Right ventricle myocardium superior (tissue), 1 donor: ENCODE results near the gene C11orf42. TPM values are rescaled to one million over a fixed set of nuclear protein-coding genes. Genes with fewer than 3 reads are reported as not detected.
"Not testable (repeated sequence)": the region's sequence is repeated elsewhere in the genome, so short reads cannot be mapped to it uniquely, and the experiment has no call there.

Experiments used
- ATAC-seq: fragments of 200-7000 bp; cut with Tn5 transposase; one replicate; pipeline ENCODE4 v1.9.1; 2020; ENCODE audit warnings: mild to moderate bottlenecking; ENCODE audit not compliant: poor library complexity
- DNase-seq: peaks from one replicate; pipeline ENCODE4 v3.0.0-alpha.2; 2020
- intact Hi-C: fragments of 100-400 bp; cut with DNase I; formaldehyde crosslinking; loops from one replicate; pipeline ENCODE4 v1.11.2; 2022
- total RNA-seq: library from RNA; stranded (reverse); fragmentation: NEBNext Ultra II Directional; extraction: Animal tissue kit (Norgen Biotek cat#: 25700); gene quantifications from one replicate; pipeline ENCODE4 v1.2.1, GENCODE V29; 2021
- donor health status: DM: no; HTN: yes; CAD: no; lungs with severe emphysema.

The C11orf42 gene
- total RNA-seq, 1 donor from 2014 or later: not detected

DNA sequence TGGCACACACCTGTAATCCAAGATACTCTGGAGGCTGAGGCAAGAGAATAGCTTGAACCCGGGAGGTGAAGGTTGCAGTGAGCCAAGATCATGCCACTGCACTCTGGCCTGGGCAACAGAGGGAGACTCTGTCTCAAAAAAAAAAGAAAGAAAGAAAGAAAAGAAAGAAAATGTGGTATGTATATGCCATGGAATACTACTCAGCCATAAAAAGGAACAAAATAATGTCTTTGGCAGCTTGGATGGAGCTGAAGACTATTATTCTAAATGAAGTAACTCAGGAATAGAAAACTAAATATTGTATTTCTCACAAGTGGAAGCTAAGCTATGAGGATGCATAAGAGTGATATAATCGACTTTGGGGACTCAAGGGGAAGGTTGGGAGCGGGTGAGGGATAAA, 43.5 kb downstream of the C11orf42 start:
- intact Hi-C loops, DNase-seq, ATAC-seq: not testable (repeated sequence)

- intact Hi-C loops: loop anchor here (5.0 to 10.0 kb wide), 2 partner anchors 67 to 115 kb away; no protein-coding TSS in a partner anchor
- ATAC-seq (peak; percentile 85), DNase-seq (peak; percentile 84)
Measured at GRCh38 chr11:6249770-6250555, 44.6 kb downstream of the C11orf42 start.

DNA sequence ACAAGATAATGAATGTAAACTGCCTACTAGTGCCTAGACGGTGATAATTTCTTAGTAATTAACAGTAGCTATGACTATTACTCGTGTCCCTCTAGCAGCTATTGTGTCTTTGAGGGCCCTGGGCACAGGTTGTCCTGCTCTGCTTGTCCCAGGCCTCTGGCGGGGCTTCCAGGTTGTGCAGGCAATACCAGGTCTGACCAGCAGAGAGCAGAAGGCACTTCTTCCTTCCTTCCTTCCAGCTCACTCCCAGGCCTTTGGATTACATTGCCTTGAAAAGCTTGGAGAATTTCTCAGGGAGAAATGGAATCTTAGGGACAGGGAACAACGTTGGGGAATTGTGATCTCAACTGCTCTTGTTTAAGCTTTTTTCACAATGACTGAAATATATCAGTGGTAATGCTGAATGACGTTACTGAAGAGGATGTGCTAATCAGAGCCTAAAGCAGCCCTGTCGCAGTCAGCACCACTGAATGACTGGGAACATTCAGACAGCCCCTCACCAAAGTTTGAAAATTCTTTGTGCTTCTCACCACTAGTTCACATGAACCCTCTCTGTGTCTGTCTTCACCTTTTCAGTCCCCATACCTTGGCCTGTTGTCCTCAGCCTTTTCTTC, 45.9 kb downstream of the C11orf42 start:
- intact Hi-C loops: loop anchor here (5.0 to 10.0 kb wide), 2 partner anchors 66 to 114 kb away; no protein-coding TSS in a partner anchor
- ATAC-seq: peak; percentile 93

DNA sequence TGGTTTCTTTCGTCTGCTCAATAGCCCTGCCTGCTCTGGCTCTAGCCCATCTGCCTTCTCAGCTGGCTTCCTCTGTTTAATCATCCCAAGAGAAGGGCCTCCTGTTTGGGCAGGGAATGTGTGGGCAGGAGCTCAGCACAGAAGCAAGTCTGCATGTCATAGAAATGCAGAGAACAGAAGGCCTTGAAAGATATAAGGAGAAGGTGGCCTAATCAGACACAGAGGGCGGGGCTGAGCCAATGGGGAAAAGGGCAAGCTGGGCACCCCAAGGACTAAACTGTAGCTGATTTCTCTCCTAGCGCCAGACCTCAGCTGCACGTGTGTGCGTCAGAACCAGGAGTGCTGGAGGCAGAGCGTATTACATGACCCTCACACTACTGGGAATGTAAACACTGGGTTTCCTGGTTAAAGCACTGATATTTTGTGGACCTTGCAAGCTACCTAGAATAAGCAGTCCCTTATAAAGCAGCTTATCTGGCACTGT, 46.7 kb downstream of the C11orf42 start:
- intact Hi-C loops: loop anchor here (5.0 to 10.0 kb wide), 2 partner anchors 65 to 113 kb away; no protein-coding TSS in a partner anchor
- DNase-seq (no peak), ATAC-seq (peak; percentile 7)

More for the DNA sequence above, 45.9 kb downstream of the C11orf42 start:
- peak; percentile 70 for DNase-seq

GRCh38 chr11:6253197-6253596, 47.8 kb downstream of the C11orf42 start:
- ATAC-seq: no peak
- intact Hi-C loops: loop anchor here (5.0 to 10.0 kb wide), 2 partner anchors 64 to 112 kb away; no protein-coding TSS in a partner anchor
- no peak for DNase-seq

GRCh38 chr11:6258141-6258540, 52.8 kb downstream of the C11orf42 start:
- ATAC-seq (no peak), DNase-seq (no peak)
- intact Hi-C loops: loop anchor here (10.0 kb wide), 1 partner anchor 107 kb away; no protein-coding TSS in a partner anchor

GRCh38 chr11:6258571-6259081, 53.3 kb downstream of the C11orf42 start:
- DNase-seq: no peak
- ATAC-seq: peak; percentile 36
- intact Hi-C loops: loop anchor here (10.0 kb wide), 1 partner anchor 106 kb away; no protein-coding TSS in a partner anchor

DNA sequence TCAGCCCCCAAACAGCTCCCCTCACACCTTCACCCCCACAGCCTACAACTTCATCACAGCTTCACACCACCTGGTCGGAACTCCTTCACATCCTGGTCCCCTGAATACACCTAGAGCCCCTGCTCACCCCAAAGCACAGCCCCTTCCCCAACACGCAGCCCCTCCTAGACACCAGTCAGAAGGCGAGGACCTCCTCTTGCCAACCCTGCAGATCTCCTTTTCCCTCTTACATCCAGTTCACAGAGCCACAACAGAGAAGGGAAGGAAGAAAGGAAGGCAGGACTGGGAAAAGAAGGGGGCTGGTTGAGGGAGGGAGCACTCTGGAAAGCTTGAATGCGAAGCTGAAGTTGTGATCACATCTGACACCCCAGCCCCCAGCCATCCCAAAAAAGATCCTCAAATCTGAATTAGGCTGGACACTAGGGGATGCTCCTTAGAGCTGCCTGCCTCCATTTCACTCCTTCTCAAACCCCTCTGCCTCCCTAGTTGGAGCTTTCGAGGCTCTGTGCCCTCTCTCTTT, 54.9 kb downstream of the C11orf42 start:
- intact Hi-C loops: no loop called here
- ATAC-seq: no peak
- DNase-seq: no peak

Other genes with a start within 250 kb of the C11orf42 start
- gene OR56A5, start 237.1 kb upstream of the C11orf42 start, total RNA-seq: not detected
- not detected for gene OR52L1, start 218.6 kb upstream of the C11orf42 start, total RNA-seq
- not detected for gene OR56A4, start 198.6 kb upstream of the C11orf42 start, total RNA-seq
- not detected for gene OR56A1, start 174.8 kb upstream of the C11orf42 start, total RNA-seq
- not detected for gene OR56B4, start 97.9 kb upstream of the C11orf42 start, total RNA-seq
- not detected for gene OR52B2, start 35.2 kb upstream of the C11orf42 start, total RNA-seq
- gene OR52W1, start 6.3 kb upstream of the C11orf42 start, total RNA-seq: not detected
- gene FHIP1B, start 29.1 kb downstream of the C11orf42 start, total RNA-seq: 12.9 TPM
- not detected for gene CNGA4, start 33.5 kb downstream of the C11orf42 start, total RNA-seq
- not detected for gene CCKBR, start 54.3 kb downstream of the C11orf42 start, total RNA-seq
- gene CAVIN3, start 114.9 kb downstream of the C11orf42 start, total RNA-seq: 33.9 TPM
- 51.6 TPM for gene SMPD1, start 184.9 kb downstream of the C11orf42 start, total RNA-seq
- 75.8 TPM for gene APBB1, start 213.5 kb downstream of the C11orf42 start, total RNA-seq
- gene HPX, start 235.4 kb downstream of the C11orf42 start, total RNA-seq: 0.35 TPM